IPS DF 6.9 (cell line): ENCODE data around the gene SPEM2.
A peak's percentile ranks its signal among the peaks of the same experiment; 100 is the strongest.

Source experiments
- DNase-seq: peaks from one replicate; pipeline ENCODE4 v3.0.0-alpha.2; 2013; ENCODE audit warnings: low read depth, low spot score
- H3K27ac ChIP-seq: one replicate; pipeline ENCODE4 v1.5.1; 2013; ENCODE audit warnings: low read length, control low read depth
- H3K27me3 ChIP-seq: 2 replicates; pipeline ENCODE4 v1.6.1; 2013; ENCODE audit warnings: mild to moderate bottlenecking, low read length; ENCODE audit not compliant: control insufficient read depth, insufficient read depth
- H3K36me3 ChIP-seq: 2 replicates; pipeline ENCODE4 v1.6.1; 2013; ENCODE audit warnings: low read length; ENCODE audit not compliant: control insufficient read depth, insufficient read depth
- H3K4me1 ChIP-seq: 2 replicates; pipeline ENCODE4 v1.6.1; 2013; ENCODE audit warnings: low read length; ENCODE audit not compliant: control insufficient read depth, insufficient read depth
- H3K4me3 ChIP-seq: 2 replicates; pipeline ENCODE4 v1.5.1; 2013; ENCODE audit warnings: mild to moderate bottlenecking, low read length
- H3K9me3 ChIP-seq: 2 replicates; pipeline ENCODE4 v1.6.1; 2013; ENCODE audit warnings: low read length, inconsistent platforms; ENCODE audit not compliant: control insufficient read depth, insufficient read depth
- WGBS: extraction: QIAGEN DNeasy Blood & Tissue Kit; methylation state at CpG from one replicate; pipeline ENCODE4 v1.1.7; 2013; ENCODE audit warnings: mixed read lengths, missing lambda C conversion rate; ENCODE audit not compliant: insufficient read length, insufficient coverage; 5-methylcytosine and 5-hydroxymethylcytosine counted together

SPEM2 gene

GRCh38 chr17:7389924-7390910 lies 35.2 kb upstream of the SPEM2 start:
- H3K4me1 ChIP-seq: peaks cover 2% of the 10 kb centered on the region; the same call in 1 of the 2 replicates
- H3K27me3 ChIP-seq: no peaks in the 10 kb centered on the region
- no peaks in the 10 kb centered on the region for H3K9me3 ChIP-seq
- no peak for DNase-seq
- no peak overlapping the region for H3K4me3 ChIP-seq
- peaks cover 6% of the 10 kb centered on the region; the same call in 1 of the 2 replicates for H3K36me3 ChIP-seq
- H3K27ac ChIP-seq: no peak overlapping the region
- WGBS: no CpG with 5 or more reads among the region's 19 CpGs

DNA sequence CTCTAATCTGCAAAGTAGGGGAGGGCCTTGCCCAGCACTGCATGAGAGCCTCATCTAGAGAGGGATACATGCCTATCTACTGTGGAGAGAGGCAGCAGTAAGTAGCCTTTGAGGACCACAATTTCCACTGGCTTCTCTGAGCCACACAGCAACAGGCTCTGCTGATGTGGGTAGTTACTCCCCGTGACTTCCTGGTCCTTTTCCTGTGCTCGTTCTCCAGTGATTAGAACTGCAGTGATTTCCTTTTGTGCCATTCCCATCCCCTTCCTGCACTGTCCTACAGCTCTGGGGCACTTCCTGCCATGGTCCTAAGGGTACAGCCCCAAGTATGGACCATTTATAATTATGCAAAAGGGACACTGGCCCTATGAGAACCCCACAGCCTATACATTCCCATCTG lies 34.1 kb upstream of the SPEM2 start:
- WGBS: no CpG with 5 or more reads among the region's 2 CpGs
- no peaks in the 10 kb centered on the region for H3K27me3 ChIP-seq
- H3K36me3 ChIP-seq: peaks cover 6% of the 10 kb centered on the region; the same call in 1 of the 2 replicates

DNA sequence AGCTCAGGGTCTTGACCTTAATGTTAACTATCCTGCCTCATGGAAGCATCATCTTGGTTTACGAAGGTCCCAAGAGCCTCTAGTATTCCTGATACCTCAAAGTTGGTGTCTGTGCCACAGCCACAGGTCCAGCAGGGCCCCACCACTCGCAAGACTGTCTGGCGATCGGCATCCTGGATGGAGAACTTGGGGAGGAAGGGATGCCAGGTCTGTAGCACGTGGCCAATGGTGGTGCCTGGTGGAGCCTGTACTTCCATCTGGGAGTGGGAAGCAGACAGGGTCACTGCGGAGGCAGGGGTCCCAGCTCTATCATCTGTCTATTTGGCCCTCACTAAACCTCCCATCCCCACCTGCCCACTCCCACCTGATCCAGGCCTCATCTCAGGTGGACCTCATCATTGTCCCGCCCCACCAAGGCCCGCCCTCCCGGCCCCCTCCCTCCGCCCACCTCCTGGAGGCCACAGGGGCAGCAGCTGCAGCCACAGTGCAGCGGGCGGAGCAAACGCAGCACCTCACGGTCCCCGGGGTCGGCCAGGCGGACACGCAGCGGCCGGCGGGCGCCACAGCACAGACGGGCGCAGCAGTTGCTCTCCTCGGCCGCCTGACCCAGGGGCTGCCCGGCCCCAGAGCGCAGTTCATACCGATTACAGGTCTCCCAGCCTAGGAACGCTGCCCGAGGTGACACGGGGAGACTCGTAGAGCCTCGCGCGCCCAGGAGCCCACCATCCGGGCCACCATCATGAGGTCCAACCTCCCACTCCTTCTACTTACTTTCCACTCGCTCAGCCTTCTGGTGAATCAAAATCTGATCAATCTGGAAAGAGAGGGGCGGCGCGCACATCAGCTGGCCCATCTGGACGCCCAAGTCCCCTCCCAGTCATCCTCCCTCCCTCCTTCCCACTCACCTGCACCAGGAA lies 32.5 kb upstream of the SPEM2 start:
- peaks cover 6% of the 10 kb centered on the region; the same call in 1 of the 2 replicates for H3K36me3 ChIP-seq
- no peaks in the 10 kb centered on the region for H3K9me3 ChIP-seq
- no peak for DNase-seq
- H3K4me1 ChIP-seq: peaks cover 2% of the 10 kb centered on the region; the same call in 1 of the 2 replicates
- H3K27me3 ChIP-seq: no peaks in the 10 kb centered on the region
- peak overlapping the region; percentile 79; the same call in 1 of the 2 replicates for H3K4me3 ChIP-seq
- WGBS: no CpG with 5 or more reads among the region's 42 CpGs
- no peak overlapping the region for H3K27ac ChIP-seq

More for the DNA sequence above, 34.1 kb upstream of the SPEM2 start:
- H3K9me3 ChIP-seq: no peaks in the 10 kb centered on the region
- peaks cover 2% of the 10 kb centered on the region; the same call in 1 of the 2 replicates for H3K4me1 ChIP-seq
- no peak overlapping the region for H3K4me3 ChIP-seq
- DNase-seq: no peak
- H3K27ac ChIP-seq: no peak overlapping the region

GRCh38 chr17:7393613-7394451 lies 31.6 kb upstream of the SPEM2 start:
- no peaks in the 10 kb centered on the region for H3K9me3 ChIP-seq
- peak overlapping the region; percentile 79; the same call in 1 of the 2 replicates for H3K4me3 ChIP-seq
- no CpG with 5 or more reads among the region's 48 CpGs for WGBS
- peaks cover 2% of the 10 kb centered on the region; the same call in 1 of the 2 replicates for H3K4me1 ChIP-seq
- DNase-seq: no peak
- no peaks in the 10 kb centered on the region for H3K27me3 ChIP-seq
- H3K27ac ChIP-seq: no peak overlapping the region
- H3K36me3 ChIP-seq: peaks cover 6% of the 10 kb centered on the region; the same call in 1 of the 2 replicates

DNA sequence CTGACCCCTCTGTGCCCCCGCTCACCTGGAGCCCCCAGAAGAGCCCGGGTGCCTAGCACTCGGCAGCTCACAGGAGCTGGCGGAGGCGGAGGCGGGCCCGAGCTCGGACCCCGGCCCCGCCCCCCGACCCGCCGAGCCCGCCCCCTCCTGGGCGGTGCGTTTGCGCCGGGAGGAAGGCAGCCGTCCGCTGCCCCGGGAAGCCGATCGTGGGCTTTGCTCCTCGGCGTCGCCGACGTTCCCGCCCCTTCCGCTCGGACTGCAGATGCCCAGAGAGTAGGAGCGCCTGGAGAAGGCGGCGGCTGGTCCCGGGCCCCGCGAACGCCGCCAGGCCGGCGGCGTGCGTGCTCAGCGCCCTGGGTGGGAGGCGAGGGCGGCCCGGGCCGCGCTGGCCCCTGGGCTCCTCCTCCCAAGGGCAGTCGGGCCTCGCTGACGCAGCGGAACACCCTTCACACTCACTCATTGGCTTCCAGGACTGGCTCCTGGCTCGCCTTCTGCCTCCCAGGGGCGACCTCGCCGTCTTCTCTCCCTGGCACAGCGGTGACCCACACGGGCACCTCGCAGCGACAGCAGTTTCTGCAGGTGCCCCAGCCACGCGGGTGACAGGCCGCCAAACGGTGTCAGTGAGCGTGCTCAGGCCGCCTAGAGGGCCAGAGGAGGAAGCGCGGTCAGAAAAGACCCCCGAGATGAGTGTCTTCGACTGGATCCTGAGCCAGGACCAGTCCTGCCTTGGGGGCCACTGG lies 30.8 kb upstream of the SPEM2 start, which contains the start of gene PLSCR3:
Gene PLSCR3, minus strand, starts transcription at position 74 of the 740 bp plus-strand sequence. CDS start 415 bp downstream, outside the sequence.
- H3K27me3 ChIP-seq: no peaks in the 10 kb centered on the region
- peaks cover 4% of the 10 kb centered on the region; the same call in 1 of the 2 replicates for H3K36me3 ChIP-seq
- DNase-seq: no peak
- WGBS: no CpG with 5 or more reads among the region's 71 CpGs
- H3K9me3 ChIP-seq: no peaks in the 10 kb centered on the region
- no peak within 1 kb of the TSS for H3K27ac ChIP-seq
- peaks cover 2% of the 10 kb centered on the region; the same call in 1 of the 2 replicates for H3K4me1 ChIP-seq
- H3K4me3 ChIP-seq: peak within 1 kb of the TSS; percentile 79; the same call in 1 of the 2 replicates

- no peak for DNase-seq
- H3K9me3 ChIP-seq: no peaks in the 10 kb centered on the region
- no peak overlapping the region for H3K4me3 ChIP-seq
- peaks cover 2% of the 10 kb centered on the region; the same call in 1 of the 2 replicates for H3K4me1 ChIP-seq
- no CpG with 5 or more reads among the region's 4 CpGs for WGBS
- H3K27me3 ChIP-seq: no peaks in the 10 kb centered on the region
- peaks cover 2% of the 10 kb centered on the region; the same call in 1 of the 2 replicates for H3K36me3 ChIP-seq
- no peak overlapping the region for H3K27ac ChIP-seq
Measured at GRCh38 chr17:7396147-7396546, 29.3 kb upstream of the SPEM2 start.

- Histone ChIP-seq H3K27ac (no peak overlapping the region), H3K36me3 (no peaks in the 10 kb centered on the region), H3K27me3 (no peaks in the 10 kb centered on the region), H3K4me3 (no peak overlapping the region), H3K9me3 (no peaks in the 10 kb centered on the region), H3K4me1 (peaks cover 2% of the 10 kb centered on the region; the same call in 1 of the 2 replicates)
- no CpG with 5 or more reads among the region's 2 CpGs for WGBS
- no peak for DNase-seq
Measured at GRCh38 chr17:7398612-7399011, 26.8 kb upstream of the SPEM2 start.

GRCh38 chr17:7403043-7403726 lies 22.2 kb upstream of the SPEM2 start:
- DNase-seq: no peak
- no peaks in the 10 kb centered on the region for H3K27me3 ChIP-seq
- H3K36me3 ChIP-seq: no peaks in the 10 kb centered on the region; the same call in 1 of the 2 replicates
- no peak overlapping the region for H3K27ac ChIP-seq
- no peaks in the 10 kb centered on the region for H3K9me3 ChIP-seq
- no CpG with 5 or more reads among the region's 16 CpGs for WGBS
- H3K4me3 ChIP-seq: peak overlapping the region; percentile 99; the same call in 1 of the 2 replicates
- H3K4me1 ChIP-seq: peaks cover 2% of the 10 kb centered on the region; the same call in 1 of the 2 replicates

GRCh38 chr17:7403727-7403976 lies 21.8 kb upstream of the SPEM2 start:
- no peaks in the 10 kb centered on the region for H3K9me3 ChIP-seq
- H3K27me3 ChIP-seq: no peaks in the 10 kb centered on the region
- peaks cover 2% of the 10 kb centered on the region for H3K36me3 ChIP-seq
- WGBS: no CpG with 5 or more reads among the region's 13 CpGs
- H3K4me1 ChIP-seq: peaks cover 2% of the 10 kb centered on the region
- H3K4me3 ChIP-seq: peak overlapping the region; percentile 99
- no peak for DNase-seq
- H3K27ac ChIP-seq: no peak overlapping the region
